CD4-positive, alpha-beta T cell treated with Interleukin-12 subunit alpha and Interleukin-12 subunit beta, for 1 hour (primary cell): ENCODE data around the gene CLN6.

ENCODE experiments used
- DNase-seq: peaks from one replicate; pipeline ENCODE4 v3.0.0-alpha.2; 2020

CLN6 gene

DNA sequence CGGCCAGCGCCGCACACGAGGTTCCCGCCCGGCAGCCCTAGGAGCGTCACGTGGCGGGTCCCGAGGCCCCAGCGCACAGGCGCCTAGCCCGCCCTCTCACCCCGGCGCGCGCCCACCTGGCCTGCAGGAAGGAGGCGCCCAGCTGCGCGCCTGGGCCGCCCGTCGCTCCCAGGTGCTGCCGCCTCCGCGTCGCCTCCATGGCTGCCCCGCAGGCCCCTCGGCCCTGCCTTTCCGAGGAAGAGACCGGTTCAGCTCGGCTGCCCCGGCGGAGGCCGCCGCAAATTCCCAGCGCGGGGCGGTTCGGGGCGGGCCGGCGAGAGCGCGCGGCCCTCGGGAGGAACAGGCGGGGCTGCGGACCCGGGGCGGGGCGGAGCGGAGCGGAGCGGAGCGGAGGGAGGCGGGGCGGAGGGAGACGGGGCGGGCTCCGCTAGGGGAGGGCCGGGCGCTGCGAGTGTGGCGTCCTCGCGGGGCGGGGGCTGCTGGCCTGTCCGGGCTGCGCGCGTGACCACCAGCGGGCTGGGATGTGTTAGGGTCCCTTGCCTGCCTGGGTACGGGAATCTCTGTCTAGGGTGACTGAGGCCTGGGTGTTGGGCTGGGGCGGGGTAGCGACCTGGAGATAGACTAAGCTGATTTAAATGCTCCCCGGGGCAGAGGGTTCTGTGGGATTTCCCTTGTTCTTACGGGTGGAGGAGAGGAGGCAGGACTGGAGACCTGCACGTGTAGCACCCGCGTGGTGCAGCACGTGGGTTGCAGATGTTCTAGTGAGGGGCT, at the start of gene CLN6:
Gene CLN6, minus strand, starts transcription at position 343 of the 771 bp plus-strand sequence. Its CDS starts 144 bp downstream, at position 199.
- peak; percentile 82 for DNase-seq

DNA sequence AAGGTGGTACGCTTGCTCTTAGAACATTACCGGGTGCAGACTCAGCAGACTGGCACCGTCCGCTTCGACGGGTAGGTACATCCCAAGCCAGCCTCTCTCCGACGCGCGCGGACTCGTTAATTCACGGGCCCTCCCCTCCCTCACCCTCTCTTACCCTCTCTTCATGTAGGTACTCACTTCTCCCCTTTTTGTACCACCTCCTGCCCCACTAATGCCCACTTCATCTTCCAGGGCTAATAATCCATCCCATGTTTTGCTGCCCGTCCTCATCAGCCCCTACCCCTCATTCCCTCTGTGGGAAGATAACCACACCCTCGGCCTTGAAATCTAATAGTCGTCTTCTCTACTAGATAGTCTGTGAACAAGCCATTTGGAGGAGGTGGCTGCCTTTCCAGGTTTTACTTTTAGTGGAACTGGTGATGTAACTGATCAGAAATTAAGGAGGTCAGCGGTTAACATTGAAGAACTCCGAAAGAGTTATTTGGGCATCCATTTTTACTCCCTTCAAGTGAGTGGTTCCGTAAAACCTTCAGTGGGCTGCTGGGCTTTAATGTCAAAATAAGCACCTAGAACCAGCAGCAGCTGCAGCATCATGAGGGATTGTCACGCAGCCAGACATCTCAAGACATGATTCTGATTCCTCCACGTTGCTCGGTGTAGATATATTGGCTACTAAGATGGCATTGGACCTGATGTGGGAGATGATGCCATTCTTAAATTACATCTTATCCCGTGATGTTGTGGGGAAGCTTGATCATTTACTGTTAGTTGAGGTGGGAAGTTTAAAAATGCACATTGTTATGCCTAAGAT, 49.3 kb upstream of the CLN6 start:
- DNase-seq = peak; percentile 12

DNA sequence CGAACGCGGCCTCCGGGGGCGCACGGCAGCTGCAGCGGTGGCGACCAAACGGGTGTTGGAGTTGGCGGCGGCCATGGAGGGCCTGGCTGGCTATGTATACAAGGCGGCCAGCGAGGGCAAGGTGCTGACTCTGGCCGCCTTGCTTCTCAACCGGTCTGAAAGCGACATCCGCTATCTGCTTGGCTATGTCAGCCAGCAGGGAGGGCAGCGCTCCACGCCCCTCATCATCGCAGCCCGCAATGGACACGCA, 48.7 kb upstream of the CLN6 start:
- DNase-seq = no peak

DNA sequence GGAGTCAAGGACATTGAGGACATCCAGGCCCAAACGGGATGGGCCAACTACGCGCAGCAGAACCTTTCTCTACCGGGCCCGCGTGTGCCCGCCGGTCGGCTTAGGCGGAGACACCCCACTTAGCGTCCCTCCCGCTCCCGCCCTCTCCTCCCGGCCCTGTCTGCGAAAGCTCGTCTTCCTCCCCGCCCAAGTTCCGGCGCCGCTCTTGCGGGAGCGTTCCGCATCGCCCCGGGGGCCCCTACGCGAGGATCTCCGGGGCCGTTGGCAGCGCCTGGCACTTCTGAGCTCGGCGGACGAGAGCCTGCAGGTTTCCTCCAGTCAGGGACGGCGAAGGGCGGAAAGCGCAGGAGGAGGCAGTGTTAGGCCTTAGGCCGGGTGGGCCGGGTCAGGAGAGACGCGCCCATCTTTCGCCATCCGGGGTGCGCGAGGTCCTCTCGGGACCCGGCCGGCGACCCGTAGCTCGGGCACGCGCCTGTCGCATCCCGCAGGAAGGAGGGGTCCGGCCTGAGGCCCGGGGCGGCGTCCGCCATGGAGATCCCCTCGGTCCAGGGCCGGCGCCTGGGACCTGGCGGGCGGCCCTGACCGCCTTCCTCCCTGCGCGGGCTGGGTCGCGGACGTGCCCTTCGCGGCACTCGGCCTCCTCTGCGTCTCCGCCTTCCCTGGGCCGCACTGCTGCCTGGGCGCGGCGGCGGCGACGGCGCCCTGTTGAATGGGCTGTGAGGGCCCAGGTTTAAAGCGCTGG, 48.2 kb upstream of the CLN6 start, which contains the start of gene FEM1B:
Gene FEM1B, plus strand, starts transcription at position 143 of the 742 bp plus-strand sequence. CDS start 673 bp downstream, outside the sequence.
- DNase-seq = peak; percentile 91

DNA sequence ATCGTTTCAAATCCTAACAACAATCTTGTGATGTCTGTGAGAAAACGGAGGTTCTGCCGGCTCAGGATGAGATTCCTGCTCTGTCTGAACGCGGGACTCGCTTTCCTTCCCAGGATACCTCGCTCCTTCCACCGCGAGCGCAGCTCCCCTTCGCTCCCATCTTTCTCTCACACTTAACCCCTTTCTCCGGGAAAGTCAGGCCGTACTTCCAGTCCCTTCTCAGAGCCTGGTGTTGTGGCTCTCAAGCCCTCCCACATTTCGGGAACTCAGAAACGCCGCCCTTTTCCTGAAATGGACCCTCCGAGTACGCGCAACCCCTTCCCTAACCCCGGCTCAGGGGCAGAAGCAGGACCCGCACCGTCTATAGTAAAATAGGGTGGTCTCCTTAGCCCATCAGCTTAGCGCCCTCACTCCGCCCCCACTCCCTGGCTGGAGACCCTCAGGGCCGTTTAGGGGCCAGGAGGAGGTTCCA, 47.6 kb upstream of the CLN6 start:
- DNase-seq = no peak

DNA sequence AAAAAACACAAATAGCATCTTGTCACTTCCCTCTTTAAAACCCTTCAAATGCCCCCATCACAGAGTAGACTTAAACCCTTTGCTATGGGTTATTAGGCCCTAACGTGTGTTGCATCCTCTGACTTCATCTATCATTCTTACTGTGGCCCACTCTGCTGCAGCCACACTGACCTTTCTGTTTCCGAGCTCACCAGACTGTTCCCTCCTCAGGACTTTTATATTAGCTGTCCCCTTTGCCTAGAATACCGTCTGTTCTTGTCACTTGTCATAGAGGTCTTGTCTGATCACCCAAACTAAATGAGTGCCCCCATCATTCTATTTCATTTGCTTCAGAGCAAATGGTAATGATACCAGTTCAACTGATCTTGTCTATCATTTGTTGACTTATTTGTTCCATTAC, 47.1 kb upstream of the CLN6 start:
- DNase-seq = peak; percentile 12

DNA sequence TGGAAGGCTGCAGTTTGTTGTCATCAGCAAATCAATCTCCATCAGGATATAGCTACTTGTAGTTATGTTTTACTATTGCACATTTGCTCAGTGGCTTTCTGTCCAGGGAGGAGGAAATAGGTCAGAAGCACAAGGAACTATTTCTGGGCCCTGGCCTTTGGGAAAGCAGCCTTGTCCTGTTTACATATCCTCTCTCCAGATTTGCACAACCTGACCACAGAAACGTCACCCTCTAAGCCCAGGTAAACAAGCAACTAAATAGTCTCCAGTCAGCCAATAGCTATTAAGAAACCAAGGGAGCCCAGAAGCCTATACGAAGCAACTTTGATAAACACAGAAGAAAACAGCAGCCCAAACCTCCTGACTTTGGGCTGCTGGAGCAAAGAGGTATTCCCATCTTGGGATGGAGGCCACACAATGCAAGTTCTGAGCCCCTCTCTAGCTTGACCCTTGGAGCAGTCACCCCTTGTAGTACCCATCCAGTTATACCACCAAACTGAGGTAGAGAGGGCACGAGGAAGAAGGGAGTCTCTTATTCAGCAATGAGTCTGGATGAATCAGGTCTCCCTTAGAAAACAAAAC, 45.7 kb upstream of the CLN6 start:
- DNase-seq = no peak

DNA sequence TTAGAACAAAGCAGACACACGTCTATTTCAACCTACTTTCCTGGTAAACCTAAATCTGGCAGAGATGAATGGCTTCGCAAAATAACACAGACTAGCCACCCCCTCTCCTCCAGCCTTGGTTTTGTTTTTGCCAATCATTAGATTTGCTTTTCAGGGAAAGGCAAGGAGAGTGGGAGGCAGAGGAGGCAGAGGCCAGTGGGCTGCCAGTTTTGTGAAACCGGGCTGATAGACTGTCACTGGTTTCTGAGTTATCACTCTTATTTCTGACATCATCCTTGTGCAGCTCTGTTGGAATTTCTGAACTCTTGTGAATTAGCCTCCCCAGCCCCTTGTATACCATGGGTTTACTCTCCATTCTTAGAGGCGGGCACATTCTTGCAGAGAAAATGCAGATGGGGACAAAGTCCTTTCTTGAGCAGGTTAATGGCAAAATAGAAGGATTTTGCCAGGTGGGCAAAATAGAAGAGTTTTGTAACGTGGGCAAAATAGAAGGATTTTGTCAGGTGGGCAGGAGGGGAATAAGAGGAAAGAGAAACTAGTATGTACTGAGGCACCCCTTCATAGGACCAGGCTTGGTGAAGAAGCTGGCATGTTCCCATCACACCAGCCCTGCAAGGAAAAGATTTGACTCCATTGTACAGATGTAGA, 44.8 kb upstream of the CLN6 start:
- no peak for DNase-seq

DNA sequence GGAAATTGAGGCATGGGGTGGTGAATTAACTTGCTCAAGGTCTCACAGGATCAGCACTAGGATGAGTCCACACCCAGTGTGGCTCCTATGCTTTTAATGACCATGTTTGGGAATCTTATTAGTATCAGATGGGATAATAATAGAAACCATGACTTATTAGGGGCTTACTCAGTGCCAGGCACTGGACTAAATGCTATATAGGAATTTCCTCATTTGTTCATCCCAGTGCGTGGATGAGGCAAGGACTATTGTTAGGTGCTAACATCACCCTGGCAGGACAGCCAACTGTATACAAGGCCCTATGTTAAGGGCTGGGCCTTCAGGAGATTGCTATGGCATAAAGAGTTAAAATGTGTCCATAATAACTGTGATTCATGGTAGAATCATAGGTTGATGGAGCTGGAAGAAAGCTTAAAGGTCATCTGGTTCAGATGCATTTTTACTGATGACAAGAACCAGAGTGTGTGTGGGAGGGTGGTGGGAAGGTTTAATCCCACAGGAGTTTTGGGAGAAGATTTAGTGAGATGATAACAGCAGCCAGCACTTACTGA, 43.3 kb upstream of the CLN6 start:
- DNase-seq = no peak

DNA sequence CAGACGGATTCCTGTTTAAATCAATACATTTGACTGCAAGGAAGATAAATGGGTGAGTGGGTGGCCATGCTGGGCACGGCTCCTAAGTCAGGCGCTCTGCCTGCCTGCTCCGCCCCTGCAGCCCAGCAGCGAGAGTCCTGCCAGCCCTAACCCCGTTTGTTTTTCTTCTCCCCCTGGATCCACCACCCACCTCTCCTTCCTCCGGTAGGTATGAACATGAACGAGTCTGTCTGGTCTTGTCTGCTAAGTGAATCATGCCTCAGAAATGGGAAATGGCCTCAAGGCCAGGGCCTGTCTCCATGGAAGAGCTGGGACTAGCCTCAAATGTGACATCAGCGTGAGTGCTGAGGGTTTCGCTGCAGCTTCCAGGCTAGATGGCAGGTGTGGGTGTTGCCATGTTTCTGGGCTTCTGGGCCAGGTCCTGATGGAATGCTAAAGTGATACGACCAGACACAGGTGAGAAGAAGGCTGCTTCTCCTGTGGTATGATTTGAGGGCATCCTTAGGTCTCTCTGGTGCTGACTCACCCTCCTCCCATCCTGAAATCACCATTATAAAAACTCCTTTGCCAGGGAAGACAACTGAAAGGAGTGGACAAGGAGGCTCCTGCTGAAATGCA, 42.4 kb upstream of the CLN6 start:
- DNase-seq = no peak

DNA sequence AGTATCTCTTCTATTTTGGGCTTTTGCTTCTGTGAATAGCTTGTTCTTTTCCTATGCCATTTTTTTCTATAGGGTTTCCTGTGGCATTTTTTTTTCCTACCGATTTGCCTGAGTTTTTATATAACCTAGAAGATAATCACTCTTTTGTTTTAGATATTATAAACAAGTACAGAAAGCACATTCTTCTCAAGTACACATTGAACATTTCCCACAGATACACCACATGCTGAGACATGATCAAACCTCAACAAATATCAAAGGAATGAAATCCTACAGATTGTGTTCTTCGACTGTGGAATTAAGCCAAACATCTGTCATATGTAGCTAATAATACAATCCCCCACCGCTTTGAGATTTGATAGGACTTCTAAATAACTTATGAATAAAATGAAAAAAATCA, 38.9 kb upstream of the CLN6 start:
- DNase-seq = no peak

DNA sequence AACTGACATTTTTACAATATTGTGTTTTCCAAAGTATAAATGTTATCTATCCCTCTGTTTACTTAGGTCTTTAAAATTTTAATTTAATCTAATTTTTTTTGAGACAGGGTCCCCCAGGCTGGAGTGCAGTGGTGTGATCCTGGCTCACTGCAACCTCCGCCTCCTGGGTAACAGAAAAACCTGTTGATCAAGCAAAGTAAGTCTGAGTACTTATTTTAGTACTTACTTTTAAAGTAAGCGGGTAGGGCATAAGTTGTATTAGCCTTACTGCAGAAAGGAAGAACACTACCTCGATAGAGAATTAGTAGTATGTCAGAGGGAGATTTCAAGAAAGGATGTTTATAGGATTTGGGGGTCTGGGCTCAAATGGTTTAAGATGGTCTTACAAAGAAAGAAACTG, 36.1 kb upstream of the CLN6 start:
- no peak for DNase-seq

DNA sequence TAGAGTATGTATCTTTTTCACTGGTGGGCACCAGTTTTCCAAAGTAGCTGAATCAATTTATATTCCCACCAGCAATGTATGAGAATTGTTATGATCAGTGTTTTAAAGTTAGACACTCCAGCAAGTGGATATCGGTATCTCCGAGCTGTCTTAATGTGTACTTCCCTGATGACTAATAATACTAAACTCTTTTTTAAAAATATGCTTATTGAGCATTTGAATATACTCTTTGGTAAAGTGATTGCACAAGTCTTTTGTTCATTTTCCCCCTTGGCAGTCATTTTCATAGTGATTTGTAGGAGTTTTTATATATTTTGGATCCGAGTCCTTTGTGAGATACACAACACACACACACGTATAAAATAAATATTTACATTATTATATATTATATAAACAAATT, 35.6 kb upstream of the CLN6 start:
- no peak for DNase-seq

DNA sequence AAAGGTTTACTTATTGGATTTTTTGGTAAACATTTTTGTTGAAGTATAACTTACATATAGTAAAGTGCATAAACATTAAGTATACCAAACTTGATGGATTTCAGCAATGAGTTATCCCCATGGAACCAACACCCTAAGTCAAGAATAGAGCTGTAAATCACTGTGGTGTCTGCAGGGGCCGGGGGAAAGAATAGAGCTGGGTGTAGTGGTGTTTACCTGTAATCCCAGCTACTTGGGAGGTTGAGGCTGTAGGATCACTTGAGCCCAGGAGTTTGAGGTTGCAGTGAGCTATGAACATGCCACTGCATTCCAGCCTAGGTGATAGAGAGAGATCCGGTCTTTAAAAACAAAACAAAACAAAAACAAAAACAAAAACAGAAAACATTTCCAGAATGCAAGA, 34.8 kb upstream of the CLN6 start:
- DNase-seq = no peak

DNA sequence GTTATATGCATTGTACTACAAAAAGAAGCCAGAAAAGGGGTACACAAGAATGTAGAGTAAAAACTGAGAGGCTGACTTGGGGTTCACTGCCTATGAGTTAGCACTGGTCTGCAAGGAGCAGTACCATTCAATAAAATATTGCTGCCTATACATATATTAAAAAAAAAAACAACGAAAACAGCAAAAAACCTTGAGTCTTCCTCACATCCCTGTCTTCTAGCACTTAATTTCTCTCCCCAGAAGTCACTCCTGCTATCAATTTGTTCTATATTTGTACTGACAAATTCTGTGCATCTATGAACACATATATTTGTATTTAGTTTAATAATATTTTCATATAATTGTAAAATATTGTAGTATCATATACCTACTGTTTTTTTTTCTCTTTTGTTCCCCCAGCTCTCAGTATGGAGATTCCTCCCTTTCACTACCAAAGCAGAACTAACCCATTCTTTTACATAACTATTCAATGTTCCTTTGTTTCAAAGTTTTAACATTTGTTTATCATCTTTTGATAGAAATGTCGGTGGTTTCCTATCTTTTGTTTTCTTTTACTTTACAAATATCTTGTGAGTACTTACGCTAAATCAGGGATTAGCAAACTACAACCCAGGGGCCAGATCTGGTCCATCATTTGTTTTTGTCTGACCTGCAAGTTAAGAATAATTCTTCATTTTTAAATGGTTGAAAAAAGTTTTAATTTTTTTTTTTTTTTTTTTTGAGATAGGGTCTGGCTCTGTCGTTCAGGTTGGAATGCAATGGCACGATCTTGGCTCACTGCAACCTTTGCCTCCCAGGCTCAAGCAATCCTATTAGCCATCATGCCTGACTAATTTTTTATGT, 33.2 kb upstream of the CLN6 start:
- DNase-seq = no peak

DNA sequence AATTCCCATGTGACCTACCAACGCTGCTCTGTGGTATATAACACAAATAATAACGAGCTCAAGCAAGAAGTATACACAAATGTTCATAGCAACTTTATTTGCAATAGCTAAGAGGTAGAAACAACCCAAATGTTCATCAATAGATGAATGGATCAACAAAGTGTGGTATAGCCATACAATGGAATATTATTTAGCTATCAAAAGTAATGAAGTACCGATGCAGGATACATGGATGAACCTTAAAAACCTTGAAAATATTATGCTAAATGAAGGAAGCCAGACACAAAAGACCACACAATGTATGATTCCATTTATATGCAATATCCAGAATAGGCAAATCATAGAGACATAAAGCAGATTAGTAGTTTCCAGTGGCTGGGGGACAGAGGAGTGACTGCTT, 32.5 kb upstream of the CLN6 start:
- DNase-seq = no peak

DNA sequence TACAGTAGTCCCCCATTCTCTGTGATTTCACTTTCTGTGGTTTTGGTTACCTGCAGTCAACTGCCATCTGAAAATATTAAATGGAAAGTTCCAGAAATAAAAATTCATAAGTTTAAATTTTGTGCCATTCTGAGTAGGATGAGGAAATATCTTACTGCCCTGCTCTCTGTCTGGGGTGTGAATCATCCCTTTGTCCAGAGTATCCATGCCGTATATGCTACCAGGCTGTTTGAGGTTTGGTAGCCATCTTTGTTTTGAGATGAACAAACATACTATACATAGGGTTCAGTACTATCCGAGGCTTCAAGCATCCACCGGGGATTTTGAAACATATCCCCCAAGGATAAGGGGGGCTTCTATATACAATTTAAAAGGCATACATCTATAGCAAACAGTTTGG, 31.7 kb upstream of the CLN6 start:
- no peak for DNase-seq

DNA sequence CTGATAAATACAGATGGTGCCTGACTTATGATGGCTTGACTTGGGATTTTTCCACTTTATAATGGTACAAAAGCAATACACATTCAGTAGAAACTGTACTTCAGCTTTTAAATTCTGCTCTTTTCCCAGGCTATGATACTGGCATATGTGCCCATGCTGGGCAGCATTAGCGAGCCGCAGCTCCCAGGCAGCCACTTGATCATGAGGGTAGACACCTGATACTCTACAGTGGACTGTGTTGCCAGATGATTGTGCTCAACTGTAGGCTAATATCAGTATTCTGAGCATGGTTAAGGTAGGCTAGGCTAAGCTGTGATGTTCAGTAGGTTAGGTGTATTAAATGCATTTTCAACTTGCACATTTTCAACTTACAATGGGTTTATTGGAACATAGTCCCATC, 30.4 kb upstream of the CLN6 start:
- DNase-seq = no peak

DNA sequence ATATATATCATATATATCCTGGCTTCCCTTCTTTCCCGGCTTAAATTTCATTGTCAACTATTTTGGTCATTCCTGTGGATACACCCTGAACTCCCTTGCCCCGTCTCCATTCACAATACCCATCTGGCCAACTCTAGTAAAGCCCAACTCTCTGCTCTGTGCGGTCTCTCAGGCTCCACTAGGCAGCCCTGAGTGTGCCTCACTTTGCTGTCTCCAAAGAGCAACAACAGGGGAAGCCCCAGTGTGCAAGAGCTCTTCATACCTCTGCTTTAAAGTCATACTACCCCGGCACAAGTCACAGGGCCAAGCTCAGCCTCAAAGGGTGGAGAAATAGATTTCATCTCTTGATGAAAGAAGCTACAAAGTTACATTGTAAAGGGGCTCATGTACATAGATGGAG, 29.2 kb upstream of the CLN6 start:
- DNase-seq = no peak

DNA sequence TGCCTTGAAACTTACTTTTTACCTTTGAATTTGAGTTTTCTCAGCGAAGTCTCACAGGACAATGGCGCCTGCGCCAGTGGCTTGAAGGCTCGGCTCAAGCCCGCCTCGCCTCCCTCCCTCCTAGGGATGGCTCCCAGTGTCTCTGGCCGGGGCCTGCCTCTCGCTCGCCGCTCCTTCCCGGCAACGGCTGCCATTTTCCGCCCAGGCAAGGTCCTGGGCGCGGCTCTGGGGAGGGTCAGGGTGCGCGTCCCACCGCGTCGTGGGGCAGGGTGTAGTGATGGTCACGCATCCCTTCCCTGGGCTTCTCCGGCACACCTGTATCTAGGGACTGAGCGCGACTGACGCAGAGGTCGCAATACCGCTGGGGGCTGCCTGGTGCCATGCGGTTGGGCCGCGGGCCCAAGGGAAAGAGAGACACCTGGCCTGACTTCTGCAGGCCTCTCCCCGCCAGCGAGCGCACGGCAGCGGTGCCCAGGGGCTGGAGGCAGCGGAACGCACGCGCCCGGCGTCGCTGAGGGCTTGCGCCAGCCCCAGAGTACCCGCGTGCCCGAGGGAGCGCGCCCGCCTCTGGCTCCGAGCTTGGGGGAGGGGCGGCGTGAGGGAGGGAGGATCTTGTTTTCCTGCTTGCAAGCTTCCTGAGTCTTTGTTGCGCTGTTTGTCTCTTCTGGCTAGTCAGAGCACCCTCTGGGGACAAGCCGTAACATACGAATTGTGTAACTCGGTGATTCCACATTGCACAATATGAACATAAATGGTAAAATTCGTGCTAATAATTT, 27.3 kb upstream of the CLN6 start:
- peak; percentile 61 for DNase-seq
